ENCODE data around the gene MYLK. TPM values are rescaled to one million over a fixed set of nuclear protein-coding genes. Genes with fewer than 3 reads are reported as not detected.

The MYLK gene
- total RNA-seq, 1 experiment from 2014 or later = 75.9 TPM

DNA sequence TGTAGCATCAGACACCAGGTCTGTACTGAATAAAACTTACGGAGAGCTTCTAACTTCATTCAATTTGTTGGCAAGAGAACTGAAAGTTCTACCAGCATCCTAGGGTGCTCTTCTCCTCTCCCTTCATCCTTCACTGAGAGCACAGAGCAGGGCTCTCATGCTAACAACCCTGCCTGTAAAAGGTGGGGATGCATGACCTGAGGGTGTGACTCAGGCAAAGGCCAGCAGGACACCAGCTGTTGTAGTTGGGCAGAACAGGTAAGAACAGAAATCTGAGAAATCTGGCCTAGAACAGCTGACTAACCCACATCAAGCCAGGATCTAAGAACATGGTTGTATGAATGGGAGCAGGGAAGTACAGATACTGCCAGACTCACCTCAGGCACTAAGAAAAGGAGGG, 64.2 kb downstream of the MYLK start:
- no peak for DNase-seq (ENCODE audit: low read depth)

DNA sequence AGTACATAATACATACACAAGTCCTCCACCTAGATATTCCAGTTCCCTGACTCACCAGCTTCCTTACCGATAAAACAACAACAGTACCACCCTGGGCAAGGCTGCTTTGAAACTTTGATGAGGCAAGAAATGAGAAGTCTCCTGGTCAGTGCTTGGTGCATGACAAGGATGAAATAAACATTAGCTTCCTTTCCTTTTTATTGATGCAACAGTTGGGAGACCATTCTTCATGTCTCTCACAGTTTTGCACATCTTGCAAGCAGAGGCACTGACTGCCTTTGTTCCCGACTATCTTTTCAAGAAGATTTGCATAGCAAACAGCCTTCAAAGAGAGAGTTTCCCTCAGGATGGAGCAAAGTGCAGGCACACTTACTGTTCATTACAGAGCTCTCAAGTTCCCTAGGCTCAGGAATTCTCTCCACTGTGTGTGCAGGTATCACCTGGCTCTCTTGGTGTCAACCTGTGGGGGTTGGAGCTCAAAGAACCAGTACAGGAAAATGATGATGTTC, 65.2 kb downstream of the MYLK start:
- DNase-seq (ENCODE audit: low read depth) = peak; percentile 71

DNA sequence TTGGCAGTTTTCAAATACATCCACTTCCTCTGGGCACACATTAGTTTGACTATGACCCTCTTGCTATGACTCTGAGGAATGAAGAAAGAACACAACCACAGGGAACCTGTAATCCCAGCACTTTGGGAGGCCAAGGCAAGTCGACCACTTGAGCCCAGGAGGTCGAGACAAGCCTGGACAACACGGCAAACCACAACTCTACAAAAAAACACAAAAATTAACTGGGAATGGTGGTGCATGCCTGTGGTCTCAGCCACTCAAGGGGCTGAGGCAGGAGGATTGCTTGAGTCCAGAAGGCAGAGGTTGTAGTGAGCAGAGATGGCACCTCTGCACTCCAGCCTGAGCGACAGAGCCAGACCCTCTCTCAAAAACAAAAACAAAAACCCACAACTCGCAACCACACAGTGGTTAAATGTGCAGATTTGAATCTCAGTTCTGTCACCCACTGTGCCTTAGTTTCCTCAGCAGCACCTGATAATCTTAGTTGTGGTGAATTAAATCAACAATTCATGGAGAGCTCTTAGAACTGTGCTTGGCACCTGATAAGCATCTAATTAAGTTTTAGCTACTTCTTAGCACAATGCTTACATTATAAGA, 65.7 kb downstream of the MYLK start:
- peak; percentile 52 for DNase-seq (ENCODE audit: low read depth)

DNA sequence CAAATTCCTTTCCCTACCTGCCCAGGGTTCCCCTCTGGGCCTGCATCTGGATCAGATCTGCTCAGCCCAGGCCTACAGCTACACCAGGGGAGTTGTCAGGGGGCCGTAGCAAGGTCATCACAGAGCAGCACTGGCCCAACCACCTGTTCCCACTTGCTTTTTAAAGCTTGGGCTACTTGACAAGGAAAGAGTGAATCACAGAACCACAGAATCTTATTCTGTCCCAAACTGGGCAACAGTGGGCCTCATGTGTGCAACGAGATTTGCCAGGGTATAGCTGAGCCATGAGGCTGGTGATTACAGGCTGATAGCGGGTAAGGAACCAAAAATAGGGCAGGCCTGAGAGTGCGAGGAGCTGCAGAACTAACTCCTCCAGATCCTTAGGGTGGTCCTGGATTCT, 66.7 kb downstream of the MYLK start:
- DNase-seq (ENCODE audit: low read depth) = peak; percentile 92

DNA sequence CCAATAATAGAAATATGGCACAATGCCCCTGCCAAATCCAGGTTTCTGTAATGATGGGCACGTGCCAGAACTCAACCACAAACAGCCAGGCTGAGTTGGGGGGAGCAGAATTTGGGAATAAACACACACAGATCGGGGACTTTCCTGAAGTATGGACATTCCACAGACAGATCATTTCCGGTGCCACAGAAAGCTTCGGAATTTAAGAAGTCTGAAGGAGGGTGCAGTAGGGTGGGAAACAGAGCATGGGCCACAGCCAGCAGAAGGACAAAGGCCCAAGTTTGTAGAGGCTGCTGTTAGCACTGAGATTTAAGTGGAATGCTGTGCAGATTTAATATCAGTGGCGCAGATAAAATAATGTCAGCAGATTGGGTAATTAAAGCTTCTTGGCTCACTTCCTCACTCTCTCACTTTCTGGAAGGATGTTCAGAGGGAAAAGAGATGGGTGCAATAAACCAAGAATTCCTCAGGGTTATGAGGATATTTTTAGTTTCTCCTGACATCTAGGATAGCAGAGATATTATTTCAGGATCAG, 67.4 kb downstream of the MYLK start:
- peak; percentile 83 for DNase-seq (ENCODE audit: low read depth)

DNA sequence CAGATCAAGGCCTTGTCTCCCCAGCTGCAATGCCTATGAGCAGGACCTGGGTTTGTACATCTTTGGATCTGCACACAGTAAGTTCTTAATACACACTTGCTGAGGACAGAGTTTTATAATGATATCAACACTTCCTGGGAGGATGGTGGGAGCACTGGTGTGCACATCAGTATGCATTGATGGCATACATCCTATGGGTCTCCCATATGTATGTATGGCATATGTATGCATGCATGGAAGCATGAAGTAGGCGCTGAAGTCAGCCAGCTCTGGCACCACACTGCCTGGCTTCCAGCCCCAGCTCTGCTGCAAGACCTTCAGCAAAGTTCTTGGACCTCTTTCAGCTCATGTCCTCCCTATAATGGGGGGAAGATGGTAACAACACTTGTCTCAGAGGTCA, 68.2 kb downstream of the MYLK start:
- no peak for DNase-seq (ENCODE audit: low read depth)

DNA sequence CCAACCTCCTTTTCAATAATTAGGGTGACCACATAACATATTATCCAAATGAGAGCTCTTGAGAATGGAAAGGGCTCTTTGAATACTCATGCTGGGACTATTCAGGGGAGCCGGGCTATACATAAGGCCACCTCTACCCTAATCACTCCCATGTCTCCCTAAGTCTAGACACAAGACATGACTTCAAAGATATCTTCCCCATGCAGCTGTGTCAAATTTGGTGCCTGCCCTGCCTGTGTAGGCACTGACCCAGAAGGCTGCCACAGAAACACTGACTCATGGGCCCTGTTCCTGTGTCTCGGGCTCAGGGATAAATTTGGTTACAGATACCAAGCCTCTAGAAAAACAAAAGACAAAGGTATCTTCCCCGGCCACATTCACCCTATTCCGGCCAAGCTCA, 70.3 kb downstream of the MYLK start:
- peak; percentile 79 for DNase-seq (ENCODE audit: low read depth)

DNA sequence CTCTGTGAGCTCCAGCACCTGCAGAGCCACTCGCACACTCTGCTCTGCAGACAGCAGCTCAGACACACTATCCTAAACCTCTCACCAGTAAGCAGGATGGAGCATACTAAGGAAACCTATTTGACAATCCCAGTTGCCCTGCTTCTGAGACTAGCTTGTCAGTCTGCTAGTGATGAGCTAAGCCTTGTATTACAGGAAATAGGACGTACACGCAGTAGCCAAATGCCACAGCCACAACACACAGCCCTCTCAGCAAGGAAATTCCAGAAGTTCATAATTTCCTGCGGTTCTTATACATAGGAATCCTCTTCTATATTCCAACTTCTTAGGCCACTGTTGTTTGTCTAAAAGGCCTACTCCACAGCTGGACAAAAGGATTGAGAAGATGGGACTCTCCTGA, 74.5 kb downstream of the MYLK start:
- no peak for DNase-seq (ENCODE audit: low read depth)

DNA sequence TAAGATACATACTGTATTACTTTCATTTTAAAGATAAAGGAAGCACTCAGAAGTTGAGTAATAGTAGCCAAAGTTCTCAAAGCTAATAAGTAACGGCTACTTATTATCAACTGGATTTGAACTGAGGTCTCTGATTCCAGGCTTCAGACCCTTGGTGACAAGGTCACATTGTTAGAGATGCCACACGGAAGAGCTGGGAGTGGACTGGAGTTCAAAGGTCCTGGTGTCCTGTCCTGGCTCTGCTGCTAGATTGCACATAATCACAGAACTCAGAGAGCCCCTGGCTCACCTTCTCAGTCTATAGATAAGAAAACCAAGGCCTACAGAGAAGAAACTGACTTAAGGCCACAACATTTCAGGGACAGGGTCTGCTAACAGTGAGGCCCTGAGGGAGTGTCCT, 75.3 kb downstream of the MYLK start:
- no peak for DNase-seq (ENCODE audit: low read depth)

DNA sequence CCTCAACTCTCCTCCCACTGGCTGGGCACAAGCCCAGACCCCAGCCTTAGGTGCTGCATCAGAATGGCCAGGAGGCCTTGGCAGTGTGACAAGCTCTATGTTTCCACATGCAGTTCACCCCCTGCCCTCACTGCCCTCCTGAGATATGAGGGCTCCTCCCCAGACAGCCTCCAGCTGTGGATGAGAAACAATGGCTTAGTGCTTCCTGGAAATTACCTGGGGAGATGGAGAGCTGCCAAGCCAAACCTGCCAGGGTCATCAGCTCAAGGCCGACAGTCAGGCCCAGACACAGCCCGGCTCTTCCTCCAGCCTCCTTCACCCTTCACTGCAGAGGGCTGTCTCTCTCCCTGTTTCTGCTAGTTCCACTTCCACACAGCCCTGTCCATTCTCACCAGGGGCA, 76.3 kb downstream of the MYLK start:
- no peak for DNase-seq (ENCODE audit: low read depth)

DNA sequence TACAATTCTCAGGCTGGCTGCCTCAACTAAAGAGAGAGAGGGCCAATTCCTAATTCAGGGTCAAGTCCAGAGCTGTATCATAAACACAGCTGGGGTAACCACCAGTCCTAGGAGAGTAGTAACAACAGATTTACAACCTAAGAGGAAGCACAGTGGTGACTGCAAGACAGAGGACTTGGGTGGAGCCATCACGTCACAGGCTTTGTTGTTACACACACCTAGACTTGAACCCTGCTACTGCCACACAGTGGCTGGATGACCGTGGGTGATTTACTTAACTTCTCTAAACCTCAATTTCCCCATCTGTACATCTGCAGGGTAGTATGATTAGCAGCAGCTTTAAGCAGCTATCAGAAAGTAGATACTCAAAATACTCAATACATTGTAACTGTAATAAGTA, 78.6 kb downstream of the MYLK start:
- DNase-seq (ENCODE audit: low read depth) = no peak

DNA sequence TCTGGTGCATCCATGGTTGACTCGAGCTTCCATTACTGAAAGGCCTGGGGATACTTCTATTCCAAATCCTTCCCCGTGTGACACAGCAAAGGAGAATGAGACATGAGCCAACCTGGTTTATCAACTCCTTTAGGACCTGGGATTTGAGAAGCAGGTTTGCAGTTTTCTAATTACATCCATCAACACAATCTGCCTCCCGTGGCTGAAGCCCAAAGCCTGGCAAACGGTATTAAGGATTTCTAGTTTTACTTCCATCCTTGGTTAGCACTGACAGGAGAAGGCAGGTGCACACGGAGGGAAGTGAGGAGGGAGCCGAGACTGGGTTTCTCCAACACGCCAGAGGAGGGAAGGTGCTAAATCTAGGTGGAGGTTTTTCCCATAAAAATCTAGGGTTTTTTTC, 79.0 kb downstream of the MYLK start:
- DNase-seq (ENCODE audit: low read depth) = no peak

DNA sequence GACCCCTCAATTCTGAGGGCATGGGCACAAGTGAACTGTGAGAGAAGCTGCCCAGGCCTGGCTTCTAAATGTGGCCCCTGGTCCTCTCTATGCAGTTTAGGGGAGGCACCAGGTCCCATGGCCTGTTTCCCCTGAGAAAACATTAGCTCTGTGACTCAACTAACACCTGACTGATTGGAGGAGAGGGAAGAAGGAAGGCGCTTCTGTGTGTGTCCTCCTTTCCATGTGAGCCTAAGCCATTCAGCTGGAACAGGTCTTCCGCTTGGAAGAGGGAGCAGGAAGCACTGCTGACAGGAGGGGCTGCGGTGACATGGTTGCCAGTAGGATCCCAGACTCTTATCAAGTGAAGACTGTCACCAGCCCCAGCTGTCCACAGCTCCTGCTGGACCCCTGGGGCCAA, 79.5 kb downstream of the MYLK start:
- DNase-seq (ENCODE audit: low read depth) = no peak

DNA sequence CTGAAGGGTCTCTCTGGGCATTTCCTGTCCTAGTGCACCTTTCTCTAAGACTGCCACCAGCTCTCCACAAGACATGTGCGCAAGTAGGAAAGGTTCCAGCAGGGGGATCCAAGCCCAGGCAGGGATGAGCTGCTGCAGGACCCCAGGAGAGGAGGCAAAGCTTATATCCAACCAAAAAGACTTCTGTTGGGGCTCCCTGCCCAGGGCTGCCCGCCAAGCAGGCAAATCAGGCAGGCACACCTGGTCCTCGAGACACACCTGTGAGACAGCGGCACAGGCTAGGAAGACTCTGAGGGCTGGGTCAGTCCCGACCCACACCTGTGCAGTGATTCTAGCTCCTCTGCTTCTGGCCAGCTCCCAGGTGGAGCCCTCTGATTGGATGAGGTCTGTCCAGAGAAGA, 80.6 kb downstream of the MYLK start:
- no peak for DNase-seq (ENCODE audit: low read depth)

DNA sequence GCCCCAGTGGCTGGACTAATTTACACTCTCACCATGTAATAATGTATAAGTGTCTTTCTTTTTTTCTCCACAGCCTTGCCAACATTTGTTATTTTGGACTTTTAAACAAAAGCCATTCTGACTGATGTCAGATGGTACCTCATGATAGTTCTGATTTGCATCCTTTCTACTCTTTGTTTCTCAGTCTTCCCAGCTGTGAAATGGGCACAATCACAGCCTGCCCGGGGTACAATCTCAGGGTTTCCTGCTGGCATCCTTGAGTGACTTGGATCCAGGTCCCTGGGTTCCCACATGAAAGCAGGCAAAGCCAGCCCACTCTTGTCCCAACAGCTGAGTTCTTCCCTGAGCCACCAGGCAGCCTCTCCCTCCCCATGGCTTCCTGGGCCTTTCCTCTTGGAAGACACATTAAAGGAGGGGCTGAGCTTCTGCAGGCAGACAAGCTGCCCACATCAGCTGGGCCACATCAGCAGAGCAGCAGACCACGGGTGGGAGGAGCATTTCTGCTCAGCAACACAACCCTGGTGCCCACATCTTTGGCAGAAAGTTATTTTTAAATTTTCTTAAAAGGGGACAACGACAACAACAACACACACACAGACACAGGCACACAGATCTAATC, 82.0 kb downstream of the MYLK start:
- DNase-seq (ENCODE audit: low read depth) = no peak

DNA sequence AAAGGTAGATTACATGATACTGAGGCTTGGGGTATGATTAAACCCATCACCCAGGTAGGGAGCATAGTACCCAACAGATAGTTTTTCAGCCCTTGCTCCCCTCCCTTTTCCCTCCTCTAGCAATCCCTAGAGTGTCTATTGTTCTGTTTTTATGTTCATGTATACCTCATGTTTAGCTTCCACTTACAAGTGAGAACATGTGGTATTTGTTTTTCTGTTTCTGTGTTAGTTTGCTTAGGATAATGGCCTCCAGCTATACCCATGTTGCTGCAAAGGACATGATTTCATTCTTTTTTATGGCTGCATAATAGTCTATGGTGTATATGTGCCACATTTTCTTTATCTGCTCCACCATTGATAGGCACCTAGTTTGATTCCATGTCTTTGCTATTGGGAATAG, 82.7 kb downstream of the MYLK start:
- DNase-seq (ENCODE audit: low read depth) = no peak

DNA sequence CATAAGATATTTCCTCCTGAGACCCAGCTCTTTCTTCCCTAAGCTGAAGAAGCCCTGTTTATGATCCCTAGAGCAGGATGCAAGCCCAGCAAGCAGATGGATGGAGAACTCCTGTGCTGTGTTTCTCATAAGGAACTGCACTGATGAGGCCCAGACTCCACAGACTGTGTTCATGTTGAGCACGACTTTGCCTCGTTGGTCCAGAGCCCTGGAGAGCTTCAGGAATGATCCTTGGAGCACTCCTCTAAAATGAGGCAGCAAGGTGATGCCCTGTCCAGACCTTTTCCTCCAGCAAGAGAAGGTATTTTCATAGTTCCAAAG, 83.8 kb downstream of the MYLK start:
- no peak for DNase-seq (ENCODE audit: low read depth)

DNA sequence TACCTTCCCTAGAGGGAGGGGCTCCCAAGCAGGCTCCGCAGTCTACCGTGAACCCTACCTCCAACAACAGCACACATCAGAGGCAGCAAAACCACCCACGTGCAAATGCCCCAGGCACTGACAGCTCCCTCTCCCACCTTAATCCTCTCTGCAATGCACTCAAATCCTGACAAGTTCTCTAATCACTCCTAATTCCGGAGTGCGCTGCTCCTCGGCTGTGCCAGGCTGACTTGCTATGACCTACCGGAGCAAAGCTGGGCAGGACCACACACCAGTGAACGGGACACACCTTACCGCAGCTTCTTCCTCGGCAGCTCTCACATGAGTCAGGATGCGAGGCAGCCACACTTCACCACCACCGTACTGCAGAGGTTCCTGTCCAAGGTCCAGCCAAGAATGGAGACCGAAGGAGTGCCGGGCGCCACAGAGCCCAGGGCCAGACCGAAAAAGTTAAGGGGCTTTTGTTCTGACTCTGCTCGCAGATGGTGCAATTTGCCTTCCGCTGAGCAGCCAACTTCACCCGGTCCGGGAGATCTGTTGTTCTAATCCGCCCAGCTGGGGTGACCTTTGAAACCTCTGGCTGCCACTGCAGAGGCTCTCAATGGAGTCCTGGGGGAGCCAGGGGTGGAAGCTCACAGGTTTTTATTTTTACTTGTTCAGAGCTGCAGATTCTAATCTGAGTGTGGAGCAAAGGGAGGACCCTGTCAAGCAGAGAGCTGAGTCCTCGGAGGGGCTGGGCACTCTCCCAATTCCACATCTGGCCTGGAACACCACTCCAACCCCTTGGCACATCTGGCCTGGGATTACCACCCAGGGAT, 84.4 kb downstream of the MYLK start:
- DNase-seq (ENCODE audit: low read depth) = no peak

DNA sequence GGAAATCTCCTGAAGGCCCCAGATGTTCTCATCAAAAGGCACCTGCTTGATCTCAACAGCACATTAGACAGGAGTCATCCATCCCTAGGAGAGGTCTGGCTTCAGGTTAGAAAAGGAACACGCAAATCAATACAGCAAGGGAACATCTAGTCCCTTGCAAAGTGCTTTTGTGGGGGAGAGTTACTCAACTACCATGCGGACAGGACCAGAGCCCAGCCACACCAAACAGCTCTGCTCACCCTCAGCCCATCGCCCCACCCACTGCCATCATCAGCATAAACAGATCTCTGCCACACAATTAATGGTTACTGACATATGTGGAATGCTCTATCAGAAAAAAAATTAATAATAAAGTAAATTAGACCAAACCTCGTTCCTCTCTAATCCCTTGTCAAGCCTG, 85.6 kb downstream of the MYLK start:
- DNase-seq (ENCODE audit: low read depth) = no peak

DNA sequence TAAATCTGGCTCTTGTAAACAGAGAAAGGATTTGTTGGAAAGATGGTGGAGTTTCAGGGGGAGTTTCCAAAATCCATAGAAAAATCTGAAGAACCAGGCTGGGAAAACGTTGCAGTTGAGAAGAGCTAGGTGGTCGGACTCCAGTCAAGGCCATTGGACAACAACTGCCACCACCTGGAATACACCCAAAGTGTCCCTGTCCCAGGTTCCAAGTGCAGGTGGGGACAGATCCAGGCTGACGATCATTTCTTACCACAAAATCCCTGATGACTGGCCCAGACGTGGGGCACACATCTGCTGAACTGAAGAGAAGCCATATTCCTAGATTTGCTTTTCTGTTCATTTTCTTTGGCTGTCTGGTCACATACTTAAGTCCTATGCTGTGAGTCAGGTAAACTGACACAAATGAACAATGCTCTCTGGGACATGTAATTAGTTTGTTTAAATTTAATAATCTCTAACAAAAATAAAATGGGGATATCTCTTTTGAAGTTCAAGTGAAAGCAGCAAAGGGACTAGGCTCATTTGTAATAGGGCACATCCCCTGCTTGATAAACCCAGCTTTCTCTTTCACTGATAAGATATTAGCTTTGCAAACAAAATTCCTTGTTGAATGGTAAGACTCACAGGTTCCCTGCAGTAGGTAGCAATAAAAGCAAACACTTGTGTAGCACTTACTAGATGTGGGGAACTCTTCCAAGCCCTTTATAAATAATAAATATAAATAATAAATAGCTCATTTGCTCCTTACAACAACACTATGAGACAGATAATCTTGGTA, 88.5 kb downstream of the MYLK start:
- DNase-seq (ENCODE audit: low read depth) = no peak

DNA sequence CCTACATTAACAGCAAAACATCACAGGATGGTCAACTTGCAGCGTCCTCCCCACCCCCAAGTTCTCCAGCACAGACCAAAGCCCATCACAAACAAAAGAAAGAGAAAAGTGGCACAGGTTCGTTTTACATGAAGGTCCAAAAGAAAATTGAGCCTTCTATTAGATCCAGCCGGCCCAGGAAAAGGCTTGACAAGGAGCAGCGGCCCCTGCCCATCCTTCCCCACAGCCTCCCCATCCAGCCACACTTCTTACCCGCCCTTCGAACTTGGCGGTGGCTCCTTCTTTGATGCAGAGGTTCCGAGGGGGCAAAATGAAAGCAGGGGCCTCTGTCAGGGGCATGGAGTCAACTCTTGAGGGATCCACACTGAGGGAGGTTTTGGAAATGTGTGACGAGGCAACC, 90.7 kb downstream of the MYLK start:
- DNase-seq (ENCODE audit: low read depth) = no peak
